SK-N-SH (cell line): ENCODE data around the gene CYP26C1. TPM values are rescaled to one million over a fixed set of nuclear protein-coding genes. Genes with fewer than 3 reads are reported as not detected.

ENCODE experiments used
- CTCF ChIA-PET: fragments of 300-600, 350-600 bp; formaldehyde crosslinking; extraction: SDS; loops from one replicate; lab custom pipeline; 2021; lab: Yijun Ruan, JAX
- POLR2A ChIA-PET: fragments of 350-600 bp; sonication (Branson Sonifier 250); formaldehyde crosslinking; extraction: SDS; loops from one replicate; lab custom pipeline; 2020; ENCODE audit warnings: antibody characterized with exemption, inconsistent platforms; lab: Yijun Ruan, JAX
- DNase-seq: peaks from one replicate; pipeline ENCODE4 v3.0.0; 2012
- H2AFZ ChIP-seq: fragments of 200-600 bp; sonication (generic); 2 replicates; pipeline ENCODE4 v1.8.1; 2016; ENCODE audit warnings: antibody characterized with exemption, mild to moderate bottlenecking, low read depth
- H3F3A ChIP-seq: fragments of 200-600 bp; sonication (generic); replicated peaks from 2 replicates; pipeline ENCODE3; 2016; ENCODE audit warnings: antibody characterized with exemption, mild to moderate bottlenecking; ENCODE audit not compliant: insufficient read depth
- H3K27ac ChIP-seq, 2 experiments: fragments of 200-500 bp in 1 of 2; fragments of 200-600 bp in 1 of 2; sonication (Bioruptor generic) in 1 of 2; sonication (generic), shearing (Covaris generic) in 1 of 2; 2 replicates each; pipeline versions ENCODE4 v1.5.1 to v1.6.1; 2014 to 2016; ENCODE audit warnings: low read depth in 2 of 2, inconsistent platforms in 1 of 2, low read length in 1 of 2, mild to moderate bottlenecking in 1 of 2, mixed read lengths in 1 of 2
- H3K27me3 ChIP-seq: fragments of 200-600 bp; sonication (generic), shearing (Covaris generic); 2 replicates; pipeline ENCODE4 v1.6.1; 2016; ENCODE audit warnings: mixed run types; ENCODE audit not compliant: insufficient read depth
- H3K36me3 ChIP-seq, 2 experiments: fragments of 200-500 bp in 1 of 2; fragments of 200-600 bp in 1 of 2; sonication (Bioruptor generic) in 1 of 2; sonication (generic) in 1 of 2; replicated peaks in 1 of 2; 2 replicates each; pipeline versions ENCODE3 to v1.5.1; 2014 to 2016; ENCODE audit warnings: low read length in 1 of 2, mild to moderate bottlenecking in 1 of 2; ENCODE audit not compliant: insufficient read depth in 2 of 2, control insufficient read depth in 1 of 2
- H3K4me1 ChIP-seq, 2 experiments: fragments of 200-500 bp in 1 of 2; fragments of 200-600 bp in 1 of 2; sonication (Bioruptor generic) in 1 of 2; sonication (generic), shearing (Covaris generic) in 1 of 2; 2 replicates each; pipeline versions ENCODE4 v1.5.1 to v1.6.1; 2014 to 2016; ENCODE audit warnings: low read depth in 1 of 2, low read length in 1 of 2, mixed run types in 1 of 2; ENCODE audit not compliant: insufficient read depth in 2 of 2, control insufficient read depth in 1 of 2
- H3K4me2 ChIP-seq: fragments of 200-600 bp; sonication (generic), shearing (Covaris generic); 2 replicates; pipeline ENCODE4 v1.6.1; 2017; ENCODE audit warnings: mixed run types
- H3K4me3 ChIP-seq, 2 experiments: fragments of 200-500 bp in 1 of 2; fragments of 200-600 bp in 1 of 2; sonication (Bioruptor generic) in 1 of 2; sonication (generic), shearing (Covaris generic) in 1 of 2; 2 replicates each; pipeline versions ENCODE4 v1.5.1 to v1.8.1; 2014 to 2016; ENCODE audit warnings: low read depth in 2 of 2, inconsistent platforms in 1 of 2, low read length in 1 of 2, mild to moderate bottlenecking in 1 of 2, mixed read lengths in 1 of 2, moderate library complexity in 1 of 2
- H3K79me2 ChIP-seq: fragments of 200-600 bp; sonication (generic); 2 replicates; pipeline ENCODE4 v1.8.1; 2017; ENCODE audit warnings: mild to moderate bottlenecking; ENCODE audit not compliant: insufficient read depth
- H3K9ac ChIP-seq: fragments of 200-600 bp; sonication (generic); 2 replicates; pipeline ENCODE4 v1.6.1; 2017; ENCODE audit warnings: mixed run types
- H3K9me2 ChIP-seq: fragments of 200-600 bp; sonication (generic); 2 replicates; pipeline ENCODE4 v1.6.1; 2017; ENCODE audit warnings: mixed run types
- H3K9me3 ChIP-seq: fragments of 200-600 bp; sonication (generic); 2 replicates; pipeline ENCODE4 v1.6.1; 2017; ENCODE audit warnings: mixed run types, mild to moderate bottlenecking, moderate library complexity
- H4K20me1 ChIP-seq: fragments of 200-600 bp; sonication (generic); 2 replicates; pipeline ENCODE4 v1.6.1; 2017; ENCODE audit warnings: mild to moderate bottlenecking, mixed run types; ENCODE audit not compliant: insufficient read depth
- CHD2 ChIP-seq: fragments of 150-350 bp; IDR thresholded peaks from 2 replicates; pipeline ENCODE4 v1.6.1; 2018; ENCODE audit warnings: low read length; ENCODE audit not compliant: partially characterized antibody
- EZH2phosphoT487 ChIP-seq: fragments of 200-600 bp; sonication (generic); IDR thresholded peaks from 2 replicates; pipeline ENCODE4 v1.6.1; 2017; ENCODE audit warnings: low read depth, mixed run types, mild to moderate bottlenecking, antibody characterized with exemption, moderate library complexity, borderline replicate concordance
- GABPA ChIP-seq: IDR thresholded peaks from 2 replicates; pipeline ENCODE4 v1.4.0; 2012; ENCODE audit warnings: low read depth, mild to moderate bottlenecking
- JUND ChIP-seq: IDR thresholded peaks from 2 replicates; pipeline ENCODE4 v1.4.0; 2012
- MAX ChIP-seq: IDR thresholded peaks from 2 replicates; pipeline ENCODE4 v1.4.0; 2012; ENCODE audit warnings: low read depth
- PBX3 ChIP-seq: IDR thresholded peaks from 2 replicates; pipeline ENCODE4; 2012
- RCOR1 ChIP-seq: fragments of 150-350 bp; IDR thresholded peaks from 2 replicates; pipeline ENCODE4 v1.6.1; 2017; ENCODE audit warnings: antibody characterized with exemption, low read length
- SMC3 ChIP-seq: IDR thresholded peaks from 2 replicates; pipeline ENCODE4 v1.6.1; 2012; ENCODE audit warnings: low read depth, low read length, improper control_type of control experiment
- TEAD4 ChIP-seq: IDR thresholded peaks from 2 replicates; pipeline ENCODE4 v1.4.0; 2012; ENCODE audit warnings: mild to moderate bottlenecking, borderline replicate concordance; ENCODE audit not compliant: insufficient read depth
- YY1 ChIP-seq: IDR thresholded peaks from 2 replicates; pipeline ENCODE4 v1.4.0; 2012; ENCODE audit warnings: low read depth, mild to moderate bottlenecking
- ZBTB33 ChIP-seq: IDR thresholded peaks from 2 replicates; pipeline ENCODE4 v1.4.0; 2012; ENCODE audit warnings: low read depth, borderline replicate concordance
- WGBS: methylation state at CpG from one replicate; pipeline ENCODE4 v1.1.6; 2017; ENCODE audit warnings: low lambda C conversion rate; 5-methylcytosine and 5-hydroxymethylcytosine counted together
- polyA plus RNA-seq, 3 experiments: library from polyadenylated mRNA; depleted of rRNA; stranded (reverse); fragments of >200 nt; gene quantifications; 2 replicates each; pipeline ENCODE4 v1.2.3, GENCODE V29; 2012
- TF ChIP-seq, protein P1 (sequence below): fragments of 150-350 bp; IDR thresholded peaks from 2 replicates; pipeline ENCODE4 v1.6.1; 2016; ENCODE audit warnings: mild to moderate bottlenecking, low read depth, low read length

Gene CYP26C1
- polyA plus RNA-seq, 1 of the 3 experiments (the other 2 are of a cell fraction) = not detected

DNA sequence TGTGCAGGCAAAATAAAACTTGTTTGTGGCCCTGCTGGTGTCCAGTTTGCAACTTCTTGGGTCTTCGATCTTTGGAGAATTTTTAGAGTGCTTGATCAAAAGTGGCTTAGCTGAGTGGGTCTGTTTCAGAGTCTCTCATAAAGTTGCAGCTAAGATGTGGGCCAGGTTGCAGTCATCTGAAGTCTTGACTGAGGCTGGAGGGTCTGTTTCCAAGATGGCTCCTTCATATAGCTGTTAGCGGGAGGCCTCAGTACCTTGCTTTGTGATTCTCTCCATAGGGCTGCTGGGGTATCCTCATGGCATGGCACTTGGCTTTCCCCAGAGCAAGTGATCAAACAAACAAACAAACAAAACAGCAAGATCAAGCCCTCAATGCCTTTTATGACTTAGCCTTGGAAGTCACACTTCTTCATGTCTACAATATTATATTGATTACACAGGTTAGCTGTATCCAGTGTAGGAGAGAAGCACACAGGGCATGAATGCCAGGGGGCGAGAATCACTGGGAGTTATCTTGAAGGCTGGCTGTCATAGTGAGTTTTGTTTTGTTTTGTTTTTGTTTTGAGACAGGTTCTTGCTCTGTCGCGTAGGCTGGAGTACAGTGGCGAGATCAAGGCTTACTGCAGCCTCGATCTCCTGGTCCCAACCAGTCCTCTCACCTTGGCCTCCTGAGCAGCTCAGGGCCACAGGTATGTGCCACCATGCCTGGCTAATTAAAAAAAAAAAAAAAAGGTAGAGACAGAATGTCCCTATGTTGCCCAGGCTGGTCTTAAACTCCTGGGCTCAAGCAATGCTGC lies 23.3 kb downstream of the CYP26C1 start:
- no peaks in the 10 kb centered on the region for H3K36me3 ChIP-seq
- H3K4me3 ChIP-seq = no peak overlapping the region
- no peaks in the 10 kb centered on the region for H3K79me2 ChIP-seq
- no peak overlapping the region for H3K4me2 ChIP-seq
- no peak for DNase-seq
- H4K20me1 ChIP-seq = no peaks in the 10 kb centered on the region
- POLR2A ChIA-PET = no interaction called here
- no peak overlapping the region for H2AFZ ChIP-seq
- H3K9me2 ChIP-seq = no peaks in the 10 kb centered on the region
- TF ChIP-seq PBX3 (no peak), RCOR1 (no peak), EZH2phosphoT487 (no peak), GABPA (no peak), SMC3 (no peak), CHD2 (no peak), YY1 (no peak), ZBTB33 (no peak), JUND (no peak), TEAD4 (no peak), MAX (no peak)
- TF ChIP-seq, protein P1, sequence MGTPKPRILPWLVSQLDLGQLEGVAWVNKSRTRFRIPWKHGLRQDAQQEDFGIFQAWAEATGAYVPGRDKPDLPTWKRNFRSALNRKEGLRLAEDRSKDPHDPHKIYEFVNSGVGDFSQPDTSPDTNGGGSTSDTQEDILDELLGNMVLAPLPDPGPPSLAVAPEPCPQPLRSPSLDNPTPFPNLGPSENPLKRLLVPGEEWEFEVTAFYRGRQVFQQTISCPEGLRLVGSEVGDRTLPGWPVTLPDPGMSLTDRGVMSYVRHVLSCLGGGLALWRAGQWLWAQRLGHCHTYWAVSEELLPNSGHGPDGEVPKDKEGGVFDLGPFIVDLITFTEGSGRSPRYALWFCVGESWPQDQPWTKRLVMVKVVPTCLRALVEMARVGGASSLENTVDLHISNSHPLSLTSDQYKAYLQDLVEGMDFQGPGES = no peak
- H3F3A ChIP-seq = no peaks in the 10 kb centered on the region
- H3K27me3 ChIP-seq = no peaks in the 10 kb centered on the region; the same call in 1 of the 2 replicates
- CTCF ChIA-PET = interaction anchor here (0.8 to 1.0 kb wide), 2 partner anchors 112 to 273 kb away, joined by 3 read pairs; no protein-coding TSS in a partner anchor
- 73% methylated on average over 7 of the region's 7 CpGs for WGBS
- H3K9ac ChIP-seq = no peak overlapping the region
- H3K4me1 ChIP-seq = peaks cover 0 to 10% of the 10 kb centered on the region in 2 experiments; a peak in 1 of 4 replicates
- H3K9me3 ChIP-seq = no peaks in the 10 kb centered on the region
- no peak overlapping the region for H3K27ac ChIP-seq
